Stimulated activated CD4-positive, alpha-beta T cell treated with anti-CD3 and anti-CD28 coated beads, Interleukin-1b, Interleukin-23, amount 100 ng/mL, for 48 hours (primary cell): Measurements from ENCODE around the gene NALF2.

Experiments
- DNase-seq: peaks from one replicate; pipeline ENCODE4 v3.0.0-alpha.2; 2020

NALF2 gene

DNA sequence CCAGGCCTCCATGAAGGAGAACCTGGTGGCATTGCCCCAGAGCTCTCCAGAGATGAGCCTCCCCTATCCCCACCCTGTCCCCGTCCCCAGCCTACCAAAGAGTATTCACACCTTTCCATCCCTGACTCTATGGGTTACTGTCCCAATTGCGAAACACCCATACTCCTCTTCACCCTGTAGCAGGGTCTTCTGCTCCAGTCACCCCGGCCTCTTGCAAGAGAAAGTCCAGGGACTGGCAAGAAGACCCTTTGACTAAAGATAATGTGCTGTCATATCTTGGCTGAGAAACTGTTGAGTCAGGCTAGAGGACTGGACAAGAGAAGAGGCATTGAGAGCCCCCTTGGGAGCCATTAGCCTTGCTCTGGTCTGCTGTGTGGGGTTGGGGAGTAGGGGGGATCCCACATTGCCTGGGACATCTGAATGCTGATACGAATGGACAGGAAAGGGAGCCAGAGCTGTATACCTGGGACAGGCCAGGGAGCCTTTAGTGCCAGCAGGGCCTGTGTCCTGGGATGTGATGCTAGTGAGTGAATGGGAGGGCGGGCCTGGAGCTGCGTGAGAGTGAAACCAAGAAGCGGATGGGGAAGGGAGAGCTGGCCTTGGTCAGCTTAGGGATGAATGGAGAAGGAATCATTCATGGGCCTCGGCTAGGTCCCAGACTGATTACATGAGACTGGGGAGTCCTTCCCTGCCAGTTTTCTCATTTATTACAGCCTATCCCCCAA, 27.1 kb downstream of the NALF2 start:
- DNase-seq = no peak

DNA sequence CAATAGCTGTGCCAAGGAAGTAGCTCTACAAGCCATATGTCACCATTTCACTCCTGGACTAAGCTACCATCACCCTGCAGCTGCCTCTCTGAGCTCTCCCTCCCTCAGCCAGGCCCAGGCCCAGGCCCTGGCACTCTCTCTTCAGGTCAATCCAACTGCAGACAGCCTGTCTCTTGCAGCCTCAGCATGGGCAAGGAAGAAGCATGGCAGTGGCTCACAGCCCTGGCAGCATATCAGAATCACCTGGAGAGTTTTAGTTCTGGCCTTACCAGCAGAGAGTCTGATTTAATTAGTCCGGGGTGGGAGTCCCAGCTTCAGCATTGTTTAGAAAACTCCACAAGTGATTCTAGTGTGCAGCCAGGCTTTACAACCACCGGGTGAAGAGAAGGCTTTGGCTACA, 31.5 kb downstream of the NALF2 start:
- DNase-seq = no peak

DNA sequence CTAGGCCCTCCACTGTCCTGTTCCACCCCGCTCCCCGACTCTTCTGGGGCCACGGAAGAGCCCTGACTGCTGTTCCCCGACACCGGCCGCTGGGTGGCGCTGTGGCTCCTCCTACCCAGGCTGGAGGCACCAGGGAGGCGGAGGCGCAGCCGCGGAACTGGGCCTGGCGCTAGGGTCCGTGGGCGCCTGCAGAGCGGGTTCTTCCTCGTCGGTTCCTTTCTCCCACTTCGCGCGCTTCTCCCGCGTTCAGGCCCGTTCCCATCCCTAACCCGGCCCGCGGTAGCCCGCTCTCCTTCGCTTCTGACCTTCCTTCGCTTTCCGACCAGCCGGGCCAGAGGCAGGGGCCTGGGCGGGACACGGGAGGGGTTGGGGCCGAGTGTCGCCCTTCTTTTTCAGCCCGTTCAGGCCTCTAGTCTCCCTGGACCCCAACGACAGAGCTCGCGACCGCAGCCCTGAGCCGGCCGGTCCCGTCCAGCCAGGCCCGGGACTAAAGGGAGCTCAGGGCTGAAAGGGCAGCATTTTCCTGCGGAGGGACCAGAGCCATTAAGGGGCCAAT, 34.3 kb downstream of the NALF2 start:
- peak; percentile 68 for DNase-seq

DNA sequence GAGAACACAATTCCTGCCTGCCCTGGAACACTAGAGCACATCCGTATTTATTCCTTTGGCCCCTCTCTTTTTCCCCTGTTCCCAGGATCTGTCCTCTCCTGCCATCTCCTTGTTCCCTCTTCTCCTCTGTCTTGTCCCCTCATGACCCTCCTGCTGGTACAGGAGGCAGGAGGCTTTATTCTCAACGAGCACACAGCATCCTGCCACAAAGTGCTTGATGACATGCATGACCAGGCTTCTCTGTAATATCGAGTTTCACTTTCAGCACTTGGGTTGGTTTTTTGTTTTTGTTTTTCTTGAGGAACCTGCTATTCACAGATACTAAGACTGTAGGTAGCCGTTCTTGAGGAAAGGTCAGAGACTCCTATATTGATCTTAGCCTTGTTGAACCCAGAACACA, 35.3 kb downstream of the NALF2 start:
- DNase-seq = no peak

DNA sequence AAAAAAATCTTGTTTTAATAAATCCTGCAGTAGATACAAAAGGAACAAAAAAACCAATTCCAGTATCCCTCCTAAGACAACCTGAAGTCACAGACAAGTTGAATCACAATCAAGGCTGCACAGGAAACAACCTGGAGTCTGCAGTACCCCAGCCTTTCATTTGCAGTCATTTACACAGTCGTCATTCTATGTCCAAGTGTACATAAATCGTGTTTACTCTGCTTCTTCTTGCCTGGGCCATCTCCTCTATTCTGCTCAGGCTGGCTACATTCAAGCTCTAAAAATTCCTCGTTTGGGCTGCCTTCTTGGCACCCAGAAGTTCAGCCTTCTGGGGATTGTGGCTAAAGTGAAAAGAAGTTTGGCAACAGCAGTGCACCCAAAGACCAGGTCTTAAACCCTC, 37.8 kb downstream of the NALF2 start:
- no peak for DNase-seq

GRCh38 chrX:69543572-69543971, 39.4 kb downstream of the NALF2 start:
- DNase-seq = no peak

GRCh38 chrX:69546417-69546816, 42.3 kb downstream of the NALF2 start:
- DNase-seq = no peak

GRCh38 chrX:69546978-69547377, 42.9 kb downstream of the NALF2 start:
- no peak for DNase-seq

GRCh38 chrX:69551421-69552009, 47.4 kb downstream of the NALF2 start:
- no peak for DNase-seq

DNA sequence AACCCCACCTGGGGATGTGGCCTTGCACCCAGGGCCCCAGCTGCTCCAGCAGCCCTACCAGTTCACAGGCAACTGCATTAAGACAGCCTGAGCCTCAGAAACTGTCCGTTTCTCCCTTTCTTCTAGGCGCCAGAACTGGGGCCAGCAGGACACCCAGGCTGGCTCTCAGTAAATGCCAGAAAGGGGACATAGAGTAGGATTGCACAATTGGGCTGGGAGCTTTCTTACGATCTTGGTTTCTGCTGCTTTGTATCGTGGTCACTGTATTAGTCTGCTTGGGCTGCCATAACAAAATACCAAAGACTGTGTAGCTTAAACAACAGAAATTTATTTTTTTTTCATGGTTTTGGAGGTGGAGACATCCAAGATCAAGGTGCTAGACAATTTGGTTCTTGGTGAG, 48.4 kb downstream of the NALF2 start:
- DNase-seq = no peak
